GM11168 (cell line): ENCODE data around the gene FNDC3A.
"Not testable (repeated sequence)": the region's sequence is repeated elsewhere in the genome, so short reads cannot be mapped to it uniquely, and the experiment has no call there.

Experiments
- in situ Hi-C: fragments of 300-500 bp; cut with MboI; formaldehyde crosslinking; loops from one replicate; pipeline ENCODE4 v1.12.0; 2022; ENCODE audit warnings: low sequenced_read_pairs; ENCODE audit not compliant: unreplicated experiment

The FNDC3A gene

GRCh38 chr13:49124693-49125304 is 149.1 kb downstream of the FNDC3A start:
- in situ Hi-C loops: no loop called here

- in situ Hi-C loops: no loop called here
These were observed 150.3 kb downstream of the FNDC3A start for GRCh38 chr13:49125964-49126524.

DNA sequence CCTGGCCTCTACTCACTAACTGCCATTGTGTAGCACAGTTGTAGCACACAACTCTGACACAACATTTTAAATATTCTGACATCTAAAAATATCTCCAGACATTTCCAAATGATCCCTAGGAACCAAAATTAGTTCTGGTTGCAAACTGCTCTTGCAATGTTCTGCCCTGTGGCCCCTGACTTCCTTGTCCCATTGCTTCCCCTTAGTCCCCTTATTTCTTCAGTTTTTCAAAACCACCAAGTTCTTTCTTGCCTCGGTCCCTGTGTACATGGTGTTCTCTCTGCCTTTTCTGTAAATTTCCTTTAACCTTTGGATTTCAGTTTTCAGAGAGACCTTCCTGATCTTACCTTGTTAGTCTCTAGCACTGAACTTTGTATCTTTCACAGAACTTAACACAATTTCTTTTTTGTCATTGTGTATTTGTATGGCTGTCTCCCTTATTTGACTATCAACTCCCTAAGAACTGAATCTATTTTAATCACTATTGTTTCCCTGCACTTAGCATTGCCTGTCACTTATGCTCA is 156.8 kb downstream of the FNDC3A start:
- in situ Hi-C loops: no loop called here

GRCh38 chr13:49134305-49134704 is 158.6 kb downstream of the FNDC3A start:
- in situ Hi-C loops: no loop called here

GRCh38 chr13:49137138-49137643 is 161.5 kb downstream of the FNDC3A start:
- in situ Hi-C loops: not testable (repeated sequence)

DNA sequence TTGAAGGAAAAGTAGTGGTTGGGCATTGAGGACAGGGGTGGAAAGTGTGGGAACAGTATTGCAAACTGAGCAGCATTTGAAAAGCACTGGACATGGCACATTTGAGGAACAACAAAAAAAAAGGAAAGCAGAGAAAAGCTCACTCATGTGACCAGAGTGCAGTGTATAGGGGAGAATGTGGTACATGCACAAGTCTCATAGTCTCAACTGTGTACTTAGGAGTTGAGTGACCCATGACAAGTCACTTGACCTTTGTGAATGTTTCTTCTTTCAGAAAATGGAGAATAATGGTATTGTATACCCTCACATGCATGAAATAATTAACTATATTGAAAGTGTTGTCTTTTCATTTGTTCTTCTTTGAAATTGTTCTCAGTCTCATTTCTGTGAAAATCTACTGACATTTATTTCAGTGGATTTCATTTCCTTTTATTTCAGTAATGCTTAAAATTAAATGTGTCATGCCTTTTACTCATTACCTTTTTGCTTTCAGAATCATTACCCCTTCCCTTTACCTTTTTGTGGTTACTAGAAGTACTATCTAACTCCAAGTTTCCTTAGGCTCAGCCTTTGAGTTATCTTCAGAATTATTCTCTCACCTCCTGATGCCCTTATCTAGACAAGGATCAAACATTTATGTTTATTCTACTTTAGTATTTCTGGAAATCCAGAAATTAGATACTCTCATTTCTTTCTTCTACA is 165.3 kb downstream of the FNDC3A start:
- in situ Hi-C loops: no loop called here

GRCh38 chr13:49146950-49147355 is 171.2 kb downstream of the FNDC3A start:
- in situ Hi-C loops: no loop called here

GRCh38 chr13:49148405-49148804 is 172.7 kb downstream of the FNDC3A start:
- in situ Hi-C loops: no loop called here

DNA sequence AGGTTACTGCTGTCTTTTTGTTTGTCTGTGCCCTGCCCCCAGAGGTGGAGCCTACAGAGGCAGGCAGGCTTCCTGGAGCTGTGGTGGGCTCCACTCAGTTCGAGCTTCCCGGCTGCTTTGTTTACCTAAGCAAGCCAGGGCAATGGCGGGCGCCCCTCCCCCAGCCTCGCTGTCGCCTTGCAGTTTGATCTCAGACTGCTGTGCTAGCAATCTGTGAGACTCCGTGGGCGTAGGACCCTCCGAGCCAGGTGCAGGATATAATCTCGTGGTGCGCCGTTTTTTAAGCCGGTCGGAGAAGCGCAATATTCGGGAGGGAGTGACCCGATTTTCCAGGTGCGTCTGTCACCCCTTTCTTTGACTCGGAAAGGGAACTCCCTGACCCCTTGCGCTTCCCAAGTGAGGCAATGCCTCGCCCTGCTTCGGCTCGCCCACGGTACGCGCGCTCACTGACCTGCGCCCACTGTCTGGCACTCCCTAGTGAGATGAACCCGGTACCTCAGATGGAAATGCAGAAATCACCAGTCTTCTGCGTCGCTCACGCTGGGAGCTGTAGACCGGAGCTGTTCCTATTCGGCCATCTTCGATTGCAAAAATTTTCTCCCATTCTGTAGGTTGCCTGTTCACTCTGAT is 182.4 kb downstream of the FNDC3A start:
- in situ Hi-C loops: not testable (repeated sequence)

DNA sequence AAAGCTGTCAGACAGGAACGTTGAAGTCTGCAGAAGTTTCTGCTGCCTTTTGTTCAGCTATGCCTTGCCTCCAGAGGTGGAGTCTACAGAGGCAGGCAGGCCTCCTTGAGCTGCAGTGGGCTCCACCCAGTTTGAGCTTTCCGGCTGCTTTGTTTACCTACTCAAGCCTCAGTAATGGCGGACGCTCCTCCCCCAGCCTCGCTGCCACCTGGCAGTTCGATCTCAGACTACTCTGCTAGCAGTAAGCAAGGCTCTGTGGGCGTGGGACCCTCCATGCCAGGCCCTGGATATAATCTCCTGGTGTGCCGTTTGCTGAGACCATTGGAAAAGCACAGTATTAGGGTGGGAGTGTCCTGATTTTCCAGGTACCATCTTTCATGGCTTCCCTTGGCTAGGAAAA is 187.4 kb downstream of the FNDC3A start:
- in situ Hi-C loops: not testable (repeated sequence)

DNA sequence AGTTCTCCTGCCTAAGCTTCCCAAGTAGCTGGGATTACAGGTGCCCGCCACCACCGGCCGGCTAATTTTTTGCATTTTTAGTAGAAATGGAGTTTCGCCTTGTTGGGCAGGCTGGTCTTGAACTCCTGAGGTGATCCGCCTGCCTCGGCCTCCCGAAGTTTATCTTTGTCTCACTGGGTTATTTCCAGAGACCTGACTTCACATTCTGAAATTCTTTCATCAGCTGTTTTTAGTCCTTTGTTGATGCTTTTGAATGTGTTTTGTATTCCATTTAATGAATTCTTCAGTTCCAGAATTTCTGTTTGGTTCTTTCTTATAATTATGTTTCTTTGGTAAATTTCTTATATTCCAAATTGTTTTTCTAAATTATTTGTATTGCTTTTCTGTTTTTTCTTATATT is 189.0 kb downstream of the FNDC3A start:
- in situ Hi-C loops: no loop called here

DNA sequence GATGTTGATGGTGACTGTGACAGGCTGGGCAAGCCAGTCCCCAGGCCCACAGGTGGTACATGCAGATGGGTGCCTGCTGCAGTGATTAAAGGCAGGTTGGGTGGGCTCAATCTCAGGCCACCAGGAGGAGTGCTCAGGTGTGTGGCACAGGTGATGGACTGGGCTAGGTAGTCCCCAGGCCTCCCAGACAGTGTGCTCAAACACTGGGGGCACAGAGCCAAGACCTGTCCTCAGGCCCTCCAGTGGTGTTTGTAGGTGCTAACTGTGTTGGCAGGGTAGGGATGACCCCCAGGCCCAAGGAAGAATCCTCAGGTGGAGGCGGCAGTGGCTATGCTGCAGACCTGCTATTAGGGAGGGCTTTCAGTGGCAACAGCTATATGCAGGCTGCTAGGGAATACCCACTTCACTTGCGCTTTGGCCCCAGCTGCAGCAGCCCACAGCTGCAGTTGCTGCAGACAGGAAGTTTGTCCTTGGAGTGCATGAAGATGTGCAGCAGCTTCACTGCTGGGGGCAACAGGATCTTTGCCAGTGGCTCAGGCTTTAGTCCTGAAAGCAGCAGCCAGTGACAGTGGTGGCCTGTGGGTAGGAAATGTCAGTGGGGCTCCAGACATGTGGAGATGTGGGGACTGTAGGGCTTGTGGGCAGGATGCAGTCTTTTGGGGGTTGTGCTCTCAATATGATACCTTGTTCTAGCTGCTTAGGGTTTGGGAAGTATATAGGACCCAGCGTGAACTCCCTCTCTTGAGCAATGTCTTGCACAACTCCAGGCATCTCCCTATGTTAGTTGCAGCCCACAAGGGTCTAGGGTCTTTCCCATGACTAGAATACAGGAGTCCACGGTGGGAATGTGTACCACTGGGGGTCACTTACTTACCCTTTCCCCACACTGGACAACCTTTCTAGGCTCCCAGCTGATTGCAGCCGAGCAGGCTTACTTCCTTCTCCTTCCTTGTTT is 190.4 kb downstream of the FNDC3A start:
- in situ Hi-C loops: no loop called here

- in situ Hi-C loops: no loop called here
These were observed 195.6 kb downstream of the FNDC3A start for GRCh38 chr13:49171359-49171758.

GRCh38 chr13:49183672-49184325 is 208.1 kb downstream of the FNDC3A start:
- in situ Hi-C loops: no loop called here

GRCh38 chr13:49184621-49185020 is 208.9 kb downstream of the FNDC3A start:
- in situ Hi-C loops: no loop called here

GRCh38 chr13:49185264-49185663 is 209.6 kb downstream of the FNDC3A start:
- in situ Hi-C loops: no loop called here

GRCh38 chr13:49190901-49191300 is 215.2 kb downstream of the FNDC3A start:
- in situ Hi-C loops: no loop called here

DNA sequence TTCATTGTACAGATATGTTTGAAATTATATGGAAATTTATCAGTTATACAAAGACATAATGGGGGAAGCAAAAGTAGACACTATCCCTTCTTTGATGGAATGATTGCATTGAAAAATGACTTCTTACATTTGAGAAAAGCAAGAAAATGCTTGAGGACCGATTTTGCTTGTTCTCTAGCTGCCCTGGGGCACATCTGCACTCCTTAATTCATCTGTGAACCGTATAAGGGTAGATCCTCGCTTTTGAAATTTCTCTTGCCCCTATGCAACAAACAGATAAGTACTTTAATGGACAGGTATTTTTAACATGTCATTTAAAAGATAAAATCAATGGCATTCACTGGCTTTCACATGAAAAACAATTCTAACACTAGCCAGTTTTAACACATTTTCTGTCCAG is 230.9 kb downstream of the FNDC3A start:
- in situ Hi-C loops: no loop called here

- in situ Hi-C loops: no loop called here
These were observed 232.9 kb downstream of the FNDC3A start for GRCh38 chr13:49208619-49209018.
